ENCODE results near the gene CDC42BPG. TPM values are rescaled to one million over a fixed set of nuclear protein-coding genes. Genes with fewer than 3 reads are reported as not detected.

Gene CDC42BPG
- total RNA-seq, 1 donor from 2014 or later = 0.62 TPM

DNA sequence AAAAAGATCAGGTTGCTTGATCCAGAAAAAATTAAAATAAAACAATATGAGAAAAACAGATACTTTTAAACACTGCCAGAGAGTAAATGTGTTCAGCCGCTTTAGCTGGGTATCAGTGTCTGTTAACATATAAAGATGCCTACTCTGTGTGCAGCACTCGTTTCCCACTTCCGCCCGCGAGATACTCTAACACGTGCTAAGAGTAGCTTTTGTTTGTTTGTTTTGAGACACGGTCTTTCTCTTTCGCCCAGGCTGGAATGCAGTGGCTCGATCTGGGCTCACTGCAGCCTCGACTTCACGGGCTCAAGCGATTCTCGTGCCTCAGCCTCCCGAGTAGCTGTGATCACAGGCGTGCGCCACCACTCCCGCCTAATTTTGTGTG is 33.6 kb downstream of the CDC42BPG start:
- no peak for DNase-seq (ENCODE audit: low read depth)

DNA sequence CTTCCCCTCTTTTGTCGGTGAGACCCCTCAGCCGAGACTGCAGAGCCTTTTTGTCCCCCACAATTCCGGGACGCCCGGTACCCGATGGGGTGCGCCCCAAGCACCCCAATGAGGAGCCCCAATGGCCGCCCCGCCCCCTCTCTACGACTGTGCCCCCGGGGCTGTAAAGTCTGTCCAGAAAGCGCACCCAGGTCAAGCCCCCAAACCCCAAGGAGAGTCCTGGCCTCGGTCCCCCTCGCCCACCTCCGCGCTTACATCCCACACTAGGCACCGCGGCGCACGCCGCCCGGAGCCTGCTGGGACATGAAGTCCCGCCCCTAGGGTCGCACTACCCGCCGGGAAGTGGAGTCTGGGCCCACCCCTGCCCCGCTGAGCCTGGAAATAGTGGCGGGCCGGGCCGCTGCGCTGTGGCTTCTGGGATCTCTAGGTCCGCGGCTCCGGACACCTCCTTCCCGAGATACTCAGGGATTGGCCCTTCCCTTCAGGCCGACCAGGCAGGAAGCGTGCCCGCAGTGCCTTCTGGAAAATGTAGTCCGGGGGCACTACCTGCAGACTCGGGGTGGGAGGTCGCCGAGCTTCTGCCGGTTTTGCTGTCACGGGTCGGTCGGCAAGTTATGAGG is 34.1 kb downstream of the CDC42BPG start, which contains the start of gene MEN1:
Gene MEN1, minus strand, starts transcription at position 281 of the 620 bp plus-strand sequence. CDS start 442 bp downstream, outside the sequence.
- DNase-seq (ENCODE audit: low read depth) = peak; percentile 97

- DNase-seq (ENCODE audit: low read depth) = no peak
Measured at GRCh38 chr11:64809781-64810241, 34.6 kb downstream of the CDC42BPG start.

GRCh38 chr11:64805481-64805880 is 39.0 kb downstream of the CDC42BPG start:
- no peak for DNase-seq (ENCODE audit: low read depth)

DNA sequence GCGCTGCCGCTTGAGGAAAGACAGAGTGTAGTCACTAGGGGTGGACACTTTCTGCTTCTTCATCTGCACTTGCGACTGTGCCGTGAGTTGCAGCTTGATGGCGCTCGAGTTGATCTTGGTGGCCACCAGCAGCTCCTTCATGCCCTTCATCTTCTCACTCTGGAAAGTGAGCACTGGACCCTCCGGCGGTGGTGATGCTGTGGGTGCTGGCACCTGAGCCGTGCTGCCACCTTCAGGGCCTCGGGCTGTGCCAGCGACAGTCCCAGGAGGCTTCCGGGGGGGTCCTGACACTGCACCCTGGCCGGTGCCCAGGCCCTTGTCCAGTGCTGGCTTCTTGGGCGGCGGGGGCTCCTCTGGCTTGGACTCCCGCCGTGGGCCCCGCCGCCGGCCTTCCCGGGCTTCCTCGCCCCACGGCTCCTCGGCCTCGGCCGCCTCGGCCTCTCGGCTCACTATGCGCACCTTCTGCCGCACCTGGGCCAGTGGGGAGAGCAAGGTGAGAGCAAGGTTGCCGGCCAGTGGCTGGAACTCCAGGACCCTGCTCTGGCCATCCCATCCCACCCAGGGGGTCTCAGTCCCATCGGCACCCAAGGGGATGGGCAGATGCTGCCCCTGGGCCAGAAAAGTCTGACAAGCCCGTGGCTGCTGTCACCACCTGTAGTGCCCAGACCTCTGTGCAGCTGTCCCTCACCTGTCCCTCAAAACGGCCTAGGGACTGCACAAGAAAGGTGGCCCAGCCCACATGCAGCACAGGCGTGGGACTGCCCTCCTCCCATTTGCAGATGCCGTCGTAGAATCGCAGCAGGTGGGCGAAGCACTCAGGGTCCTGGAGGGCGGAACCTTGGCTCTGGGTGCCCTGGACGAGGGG is 39.9 kb downstream of the CDC42BPG start:
- DNase-seq (ENCODE audit: low read depth) = no peak

- DNase-seq (ENCODE audit: low read depth) = no peak
Measured at GRCh38 chr11:64803846-64804345, 40.6 kb downstream of the CDC42BPG start.

GRCh38 chr11:64803158-64803845 is 41.2 kb downstream of the CDC42BPG start, which contains the start of gene MAP4K2:
Gene MAP4K2 (minus strand): TSS chr11:64803214. CDS start chr11:64803149, 65 bp downstream.
- peak; percentile 88 for DNase-seq (ENCODE audit: low read depth)

GRCh38 chr11:64802370-64803157 is 41.9 kb downstream of the CDC42BPG start:
- no peak for DNase-seq (ENCODE audit: low read depth)

DNA sequence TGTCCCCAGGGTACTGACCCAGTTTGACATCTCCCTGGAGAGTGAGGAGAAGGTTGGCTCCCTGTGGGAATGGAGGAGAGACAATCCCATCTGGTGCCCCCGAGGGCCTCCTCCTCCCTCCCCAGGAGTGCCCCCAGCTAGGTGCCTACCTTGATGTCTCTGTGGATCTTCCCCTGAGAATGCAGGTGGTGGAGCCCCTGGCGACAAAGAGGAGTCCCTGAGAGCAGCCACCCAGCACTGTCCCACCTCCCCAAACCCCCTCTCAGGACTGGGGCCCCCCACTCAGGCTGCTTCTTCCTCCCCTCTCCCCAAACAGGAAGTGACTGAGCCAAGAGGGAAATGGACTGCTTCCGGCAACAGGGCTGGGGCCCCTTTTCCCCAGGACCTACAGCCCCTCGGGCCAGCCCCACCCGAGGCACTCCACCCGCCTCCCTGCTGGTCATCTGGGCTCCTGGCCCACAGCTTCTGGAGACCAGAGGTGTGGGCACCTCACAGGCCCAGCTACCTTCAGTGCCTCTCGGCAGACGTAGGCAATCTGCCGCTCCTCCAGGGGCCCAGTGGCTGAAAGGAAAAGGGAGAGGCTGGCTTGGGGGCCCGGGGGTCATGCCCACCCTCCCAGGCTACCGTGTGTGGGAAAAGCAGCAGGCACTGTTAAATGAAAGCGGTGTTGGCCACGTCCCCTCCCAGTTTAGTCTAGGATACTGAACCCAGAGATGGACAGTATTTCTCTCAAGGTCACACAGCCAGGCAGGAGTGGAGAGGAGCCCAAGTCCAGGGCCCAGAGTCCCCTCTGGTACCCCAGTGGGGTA is 42.7 kb downstream of the CDC42BPG start:
- no peak for DNase-seq (ENCODE audit: low read depth)

- DNase-seq (ENCODE audit: low read depth) = no peak
Measured at GRCh38 chr11:64801158-64801464, 43.3 kb downstream of the CDC42BPG start.

DNA sequence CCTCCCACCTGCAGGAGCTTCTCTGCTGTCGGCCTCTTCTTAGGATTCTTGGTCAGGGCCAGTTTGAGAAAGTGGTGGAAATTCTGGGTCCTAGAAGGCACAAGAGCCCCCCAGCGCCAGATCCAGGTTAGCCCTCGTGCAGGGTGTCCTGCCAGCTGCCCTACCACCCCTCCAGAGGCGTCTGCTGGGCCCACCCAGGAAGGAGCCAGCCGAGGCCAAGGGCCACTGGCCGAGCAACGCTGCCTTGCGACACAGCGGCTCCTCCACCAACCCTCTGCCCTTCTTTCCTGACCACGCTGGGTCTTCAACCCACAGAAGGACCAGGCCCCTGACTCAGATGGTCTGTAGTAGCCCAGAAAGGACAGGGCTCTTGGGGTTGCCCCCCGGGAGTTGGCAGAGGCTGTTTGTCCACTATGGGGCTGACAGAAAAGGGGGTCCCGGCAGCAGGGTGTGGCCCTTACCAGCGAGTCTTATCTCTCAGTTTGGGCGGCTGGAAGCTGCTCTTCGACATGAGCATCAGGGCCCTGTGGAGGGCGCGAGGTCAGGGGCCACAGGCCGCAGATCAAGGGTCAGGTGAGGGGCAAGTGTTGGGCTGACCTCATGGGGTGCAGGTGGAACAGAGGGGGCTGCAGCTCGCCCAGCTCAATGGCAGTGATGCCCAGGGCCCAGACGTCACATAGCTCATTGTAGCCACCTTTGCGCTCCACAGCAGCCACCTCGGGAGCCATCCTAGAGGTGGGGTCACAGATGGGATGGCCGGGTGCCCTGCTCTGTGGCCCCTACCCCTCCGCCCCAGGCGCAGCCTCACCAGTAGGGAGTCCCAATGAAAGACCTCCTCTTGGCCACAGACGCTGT is 43.9 kb downstream of the CDC42BPG start:
- DNase-seq (ENCODE audit: low read depth) = no peak

DNA sequence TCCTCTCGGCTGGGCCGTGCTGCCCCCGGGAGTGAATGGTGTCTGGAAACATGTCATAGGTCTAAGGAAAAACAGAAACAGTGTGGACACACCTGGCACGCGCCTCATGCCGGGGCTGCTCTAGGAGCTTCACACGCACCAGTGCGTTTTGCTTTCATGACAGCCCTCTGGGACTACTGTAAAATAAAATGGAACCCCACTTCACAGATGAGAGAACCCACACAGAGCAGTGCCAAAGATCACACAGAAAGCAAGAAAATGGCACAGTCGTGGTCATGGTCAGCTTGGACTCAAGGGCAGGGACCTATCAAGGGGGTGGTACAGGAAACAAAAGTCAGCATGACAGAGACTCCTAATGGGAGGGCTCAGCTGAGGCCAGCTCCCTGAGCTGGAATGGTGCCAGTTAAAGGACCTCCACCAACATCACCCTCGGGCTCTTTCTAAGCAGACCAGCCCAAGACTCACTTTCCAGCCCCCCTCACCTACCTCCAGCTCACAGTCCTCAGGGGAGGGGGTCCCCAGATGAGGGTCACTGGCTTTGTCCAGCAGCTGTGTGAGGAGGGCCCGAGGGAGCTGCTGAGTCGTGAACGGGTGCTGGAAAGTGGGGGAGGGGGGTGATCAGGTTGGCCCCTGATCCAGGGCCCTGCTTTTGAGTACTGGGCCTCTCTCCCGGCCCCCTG is 44.7 kb downstream of the CDC42BPG start:
- DNase-seq (ENCODE audit: low read depth) = no peak

DNA sequence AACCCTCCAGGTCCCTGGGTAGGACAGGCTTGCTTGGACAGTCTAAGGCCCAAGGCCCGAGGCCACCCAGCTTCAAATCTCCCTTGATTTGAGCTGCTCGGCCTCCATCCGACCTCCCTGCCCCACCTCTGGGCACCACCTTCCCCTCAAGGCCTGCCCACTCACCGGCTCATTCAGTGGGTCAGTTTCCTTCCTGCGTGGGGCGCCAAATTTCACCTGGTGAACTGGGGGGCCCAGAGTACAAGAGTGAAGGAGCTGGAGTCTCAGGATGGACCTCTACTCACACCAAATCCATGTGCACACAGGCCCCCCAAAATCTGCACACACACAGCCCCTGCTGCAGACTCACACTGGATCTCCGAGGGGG is 45.2 kb downstream of the CDC42BPG start:
- no peak for DNase-seq (ENCODE audit: low read depth)

GRCh38 chr11:64796757-64797541 is 47.5 kb downstream of the CDC42BPG start:
- no peak for DNase-seq (ENCODE audit: low read depth)

DNA sequence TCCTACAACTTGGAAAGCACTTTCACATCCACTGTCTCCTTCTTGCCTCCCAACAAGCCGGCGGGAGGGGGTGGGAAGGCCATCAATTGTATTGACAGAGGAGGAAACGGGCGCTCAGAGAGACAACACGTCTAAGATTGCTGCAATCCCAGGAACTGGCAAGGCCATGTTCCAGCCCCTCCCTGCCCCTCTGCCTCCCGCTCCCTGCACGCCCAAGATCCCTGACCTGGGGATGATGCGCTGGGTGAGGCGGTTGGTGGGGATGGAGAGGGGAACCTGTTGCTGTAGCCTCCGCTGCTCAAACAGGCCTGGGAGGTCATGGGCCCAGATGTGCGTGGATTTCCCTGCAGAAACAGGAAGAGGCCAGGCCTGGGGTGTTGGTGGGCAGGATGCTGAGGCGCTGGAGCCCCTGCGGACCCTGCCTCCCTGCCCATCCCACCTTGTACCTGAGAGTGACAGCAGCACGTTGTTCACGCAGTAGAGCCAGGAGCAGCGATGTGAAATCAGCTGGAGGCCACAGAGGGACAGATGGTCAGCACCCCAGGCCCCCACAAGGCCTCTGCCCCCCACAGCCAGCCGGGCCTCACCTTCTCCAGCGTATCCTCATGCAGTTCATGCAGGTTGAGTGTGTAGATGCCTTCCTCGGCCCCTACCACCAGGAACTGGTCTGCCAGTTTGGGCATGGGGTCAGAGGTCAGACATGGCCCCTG is 48.3 kb downstream of the CDC42BPG start:
- no peak for DNase-seq (ENCODE audit: low read depth)

DNA sequence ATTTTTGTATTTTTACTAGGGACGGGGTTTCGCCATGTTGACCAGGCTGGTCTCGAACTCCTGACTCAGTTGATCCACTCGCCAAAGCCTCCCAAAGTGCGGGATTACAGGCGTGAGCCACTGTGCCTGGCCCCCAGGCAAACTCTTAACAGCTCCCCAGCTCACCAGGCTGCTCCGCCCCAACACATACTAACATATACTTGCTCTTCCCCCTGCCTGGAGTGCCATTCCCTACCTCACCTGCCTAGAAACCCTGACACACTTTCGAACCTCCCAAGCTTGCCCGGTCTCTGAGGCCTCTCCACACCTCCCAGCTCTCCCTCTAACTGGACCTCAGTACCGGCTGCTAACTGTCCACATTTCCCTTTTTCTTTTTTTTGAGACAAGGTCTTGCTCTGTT is 49.9 kb downstream of the CDC42BPG start:
- no peak for DNase-seq (ENCODE audit: low read depth)

Measured in myocyte (in vitro differentiated cells).